NCI-H2227 (cell line): ENCODE data around the gene GNAS.
A peak's percentile ranks its signal among the peaks of the same experiment; 100 is the strongest.
"Not testable (repeated sequence)": the region's sequence is repeated elsewhere in the genome, so short reads cannot be mapped to it uniquely, and the experiment has no call there.

Experiments used
- DNase-seq: peaks from one replicate; lab custom pipeline; 2025; ENCODE audit not compliant: unreplicated experiment; lab: John Stamatoyannopoulos, UW

The GNAS gene

DNA sequence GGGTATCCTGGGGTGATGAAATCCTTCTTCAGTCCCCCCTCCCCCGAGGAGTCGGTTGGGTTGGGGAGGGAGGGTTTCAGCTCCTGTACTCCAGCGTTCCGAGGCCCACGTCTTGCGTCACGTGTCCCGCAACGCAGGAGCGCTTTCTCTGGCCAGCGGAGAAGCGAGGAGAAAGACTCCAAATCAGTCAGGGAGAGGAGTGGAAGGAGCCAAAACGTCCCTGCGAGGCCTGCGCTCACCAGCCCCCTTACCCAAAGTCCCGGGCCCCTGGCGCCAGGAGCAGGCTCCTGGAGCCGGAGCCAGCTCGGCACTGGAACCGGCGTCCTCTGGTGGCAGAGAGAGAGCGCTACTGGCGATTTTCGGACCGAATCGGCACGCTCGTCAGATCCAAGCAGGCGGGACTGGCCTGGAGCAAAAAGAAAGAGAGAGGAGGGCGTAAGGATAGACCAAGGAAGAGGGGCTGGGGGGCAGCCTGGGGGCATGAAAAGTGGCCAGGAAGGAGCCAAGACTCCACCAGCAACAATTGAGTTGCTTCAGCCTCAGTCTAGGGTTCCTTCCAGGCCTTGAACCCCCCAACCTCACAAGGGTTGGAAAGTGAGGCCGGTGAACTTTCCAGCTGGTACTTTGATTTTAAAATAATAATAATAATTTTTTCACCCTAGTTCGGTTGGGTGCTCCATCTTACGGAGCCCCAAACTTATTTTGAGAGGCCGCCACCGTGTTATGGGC is at the start of gene GNAS:
Gene GNAS (plus strand): TSS at position 174 of the 729 bp plus-strand sequence.
- DNase-seq = peak; percentile 77

DNA sequence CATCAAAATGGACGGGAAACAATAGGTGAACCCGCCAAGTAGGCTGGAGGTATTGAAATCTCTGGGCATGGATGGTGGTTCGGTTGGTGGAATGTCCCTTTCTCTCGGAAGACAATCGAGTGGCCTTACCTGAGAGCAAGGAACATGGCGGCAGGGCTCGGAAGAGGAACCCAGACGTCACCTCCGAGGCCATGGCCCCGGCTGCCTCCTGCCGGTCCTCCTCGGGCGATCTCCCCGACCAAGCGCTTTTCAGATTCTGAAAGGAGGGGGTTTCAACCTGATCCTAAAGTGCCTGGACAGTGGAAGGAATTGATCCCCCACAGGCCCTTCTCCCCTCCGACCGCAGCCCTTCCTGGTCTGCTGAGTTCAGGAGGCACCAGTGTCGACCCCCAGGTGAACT is 49.0 kb upstream of the GNAS start:
- DNase-seq = no peak

DNA sequence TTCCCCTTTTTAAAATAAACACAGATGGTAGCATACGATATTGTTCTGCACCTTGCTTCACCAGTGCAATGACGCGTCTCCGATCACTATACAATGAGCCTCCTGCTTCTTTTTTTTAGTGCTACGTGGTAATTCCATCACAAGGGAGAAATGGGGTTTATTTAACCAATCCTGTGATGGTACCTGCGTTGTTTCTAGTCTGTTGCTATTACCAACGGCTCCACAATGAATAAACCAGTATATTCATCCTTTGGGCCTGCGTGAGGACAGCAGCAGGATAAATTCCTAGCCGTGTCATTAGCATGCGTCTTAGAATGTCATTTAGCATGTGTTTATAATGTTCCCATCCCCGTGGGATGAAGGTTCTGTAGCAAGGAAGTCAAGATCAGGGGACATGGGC is 44.7 kb upstream of the GNAS start:
- DNase-seq = no peak

DNA sequence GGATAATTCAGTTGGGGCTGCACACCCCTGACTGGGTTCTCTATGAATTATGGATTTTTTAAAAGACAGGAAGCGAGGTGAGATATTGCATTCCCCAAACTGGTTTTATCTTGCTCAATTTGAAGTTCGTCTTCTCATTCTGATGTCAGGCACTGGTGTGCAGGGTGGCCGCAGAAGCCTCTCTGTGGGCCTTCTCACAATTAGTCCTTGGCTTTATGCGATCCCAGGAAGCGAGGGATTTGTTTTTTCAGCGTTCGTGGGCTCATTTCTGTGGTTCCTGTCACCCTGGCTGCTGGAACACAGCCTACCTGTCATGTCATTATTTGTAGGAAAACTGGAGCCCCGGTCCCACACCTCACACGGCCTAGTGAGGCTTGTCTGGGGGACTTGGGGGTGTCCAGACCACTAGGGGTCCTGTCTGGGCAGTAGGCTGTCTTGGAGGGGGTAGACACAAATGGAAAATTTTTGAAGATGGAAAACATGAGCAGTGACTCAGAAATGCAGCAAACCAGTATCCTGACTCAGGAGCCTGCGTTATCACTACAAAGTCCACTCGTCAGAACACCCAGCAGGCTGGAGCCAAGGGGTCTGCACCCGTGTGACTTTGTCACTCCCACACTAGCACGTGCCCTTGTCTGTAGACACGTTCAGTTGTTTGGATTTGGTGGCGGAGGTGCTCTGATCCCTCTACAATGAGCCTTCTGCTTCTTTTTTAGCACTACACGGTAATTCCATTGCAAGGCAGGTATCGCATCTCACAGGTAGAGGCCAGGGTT is 44.1 kb upstream of the GNAS start:
- no peak for DNase-seq

DNA sequence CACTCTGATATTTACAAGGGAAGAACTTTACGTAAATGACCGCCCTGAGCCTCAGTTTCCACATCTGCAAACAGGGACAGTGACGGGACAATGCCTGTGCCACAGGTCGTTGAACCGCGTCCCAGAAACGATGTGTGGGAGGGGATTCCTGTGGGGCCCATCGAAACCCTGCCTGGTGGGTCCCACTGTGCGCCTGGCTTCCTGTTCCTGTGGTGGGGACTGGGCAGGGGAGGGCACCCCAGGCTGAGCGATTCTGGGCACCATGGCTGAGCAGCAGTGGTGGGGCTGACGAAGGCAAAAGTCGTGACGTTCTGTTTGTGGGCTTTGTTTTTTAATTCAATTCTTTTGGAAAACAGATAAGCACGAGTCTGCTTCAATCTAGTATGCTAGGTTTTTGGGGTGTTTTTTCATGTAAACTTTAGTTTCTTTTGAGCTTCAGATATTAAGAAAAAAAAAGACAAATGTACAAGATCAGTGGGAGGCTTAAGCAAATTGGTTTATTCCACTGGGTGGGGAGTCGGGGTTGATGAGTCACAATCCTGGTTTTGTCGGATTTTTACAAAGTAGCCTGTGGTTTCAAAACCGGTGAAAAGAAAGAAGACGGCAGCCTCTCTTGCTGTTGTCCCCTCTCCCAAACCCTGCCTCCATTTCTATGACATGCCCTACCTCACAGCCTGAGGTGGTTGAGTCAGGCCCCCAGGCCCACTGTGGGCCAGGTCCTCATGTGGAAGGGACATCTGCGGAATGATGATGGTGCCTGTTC is 42.2 kb upstream of the GNAS start:
- no peak for DNase-seq

DNA sequence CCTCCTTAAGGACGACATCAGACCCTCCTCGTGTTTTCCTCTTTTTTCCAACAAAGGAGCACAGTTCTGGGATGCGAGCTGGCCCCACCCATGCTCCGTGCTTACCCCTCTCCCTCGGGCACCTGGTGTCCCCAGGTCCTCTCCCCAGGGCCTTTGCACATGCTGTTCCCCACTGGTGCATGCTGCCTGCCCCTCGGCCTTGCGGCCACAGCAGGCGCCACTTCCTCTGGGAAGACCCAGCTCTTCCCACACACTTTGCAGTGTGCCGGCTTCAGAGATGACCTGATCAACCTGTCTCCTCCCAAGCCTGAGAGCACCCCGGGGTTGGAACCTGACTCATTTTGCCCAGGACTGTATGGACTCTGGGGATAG is 41.7 kb upstream of the GNAS start:
- no peak for DNase-seq

DNA sequence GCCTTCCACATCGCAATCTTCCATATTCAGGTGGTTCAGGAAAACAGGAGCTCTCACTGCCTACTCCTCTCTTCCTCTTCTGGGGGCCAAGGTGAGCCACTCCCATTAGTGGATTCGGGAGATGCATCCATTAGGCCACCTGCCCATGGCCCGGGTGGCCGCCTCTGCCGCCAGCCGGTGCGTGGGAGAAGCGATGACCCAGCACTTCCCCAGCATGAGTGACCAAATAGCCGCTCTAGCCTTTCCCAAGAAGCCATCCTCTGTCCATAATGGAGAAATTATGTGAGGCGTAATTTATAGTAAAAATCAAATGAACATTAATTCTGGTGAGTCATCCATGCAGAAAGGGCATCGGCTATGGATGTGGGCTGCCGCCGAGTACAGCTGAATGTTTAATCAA is 41.2 kb upstream of the GNAS start:
- DNase-seq = no peak

DNA sequence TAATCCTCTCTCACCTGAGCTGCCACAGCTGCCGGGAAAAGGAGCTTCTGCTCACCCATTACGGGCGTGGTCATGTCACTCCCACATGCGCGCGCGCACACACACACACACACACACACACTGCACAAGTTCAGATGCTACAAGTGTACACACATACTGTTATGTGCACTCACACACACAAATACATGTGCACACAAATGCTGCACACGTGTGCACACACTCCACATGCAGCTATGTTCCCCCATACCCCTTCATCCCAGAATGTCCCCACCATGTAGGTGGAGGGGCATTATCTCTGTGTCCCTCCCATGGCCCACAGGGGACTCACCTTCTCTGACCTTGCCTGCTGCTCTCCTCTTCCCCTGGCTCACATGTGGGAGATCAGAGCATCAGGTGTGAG is 39.1 kb upstream of the GNAS start:
- no peak for DNase-seq

DNA sequence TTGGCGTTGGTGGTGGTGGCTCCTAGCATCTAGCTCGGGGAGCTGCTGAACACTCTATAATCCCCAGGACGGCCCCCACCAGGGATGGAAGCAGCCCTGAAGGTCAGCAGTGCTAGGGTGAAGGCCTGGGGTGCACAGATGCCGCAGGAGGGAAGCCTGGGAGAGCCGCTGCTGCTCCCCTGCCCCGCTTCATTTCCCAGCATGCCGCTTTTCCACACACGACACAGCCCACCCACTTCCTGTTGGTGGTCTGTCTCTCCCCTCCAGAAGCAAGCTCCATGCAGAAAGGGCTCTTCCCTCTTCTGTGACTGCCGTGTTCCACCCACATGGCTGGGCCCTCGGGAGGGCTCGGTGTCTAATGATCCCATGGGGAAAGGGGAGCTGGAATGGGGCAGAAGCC is 37.1 kb upstream of the GNAS start:
- no peak for DNase-seq

DNA sequence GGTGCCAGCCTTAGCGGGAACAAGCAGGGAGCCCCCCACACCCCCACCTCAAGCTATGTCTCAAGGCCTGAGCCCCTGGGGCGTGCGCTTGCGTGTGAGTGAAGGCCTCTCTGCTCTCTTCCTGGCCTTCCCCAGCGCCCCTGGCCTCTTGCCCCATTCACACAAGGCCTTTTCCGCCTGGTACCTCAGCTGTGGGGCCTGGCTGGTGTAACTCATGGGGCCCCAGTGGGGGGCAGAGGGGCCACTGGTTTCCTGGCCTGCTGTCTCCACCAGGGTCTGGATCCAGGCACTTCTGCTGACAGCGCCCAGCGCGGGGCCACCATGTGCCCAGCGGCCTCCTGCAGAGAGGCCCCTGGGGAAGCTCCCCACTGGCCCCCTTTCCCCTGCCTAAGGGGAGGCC is 36.5 kb upstream of the GNAS start:
- DNase-seq = no peak

DNA sequence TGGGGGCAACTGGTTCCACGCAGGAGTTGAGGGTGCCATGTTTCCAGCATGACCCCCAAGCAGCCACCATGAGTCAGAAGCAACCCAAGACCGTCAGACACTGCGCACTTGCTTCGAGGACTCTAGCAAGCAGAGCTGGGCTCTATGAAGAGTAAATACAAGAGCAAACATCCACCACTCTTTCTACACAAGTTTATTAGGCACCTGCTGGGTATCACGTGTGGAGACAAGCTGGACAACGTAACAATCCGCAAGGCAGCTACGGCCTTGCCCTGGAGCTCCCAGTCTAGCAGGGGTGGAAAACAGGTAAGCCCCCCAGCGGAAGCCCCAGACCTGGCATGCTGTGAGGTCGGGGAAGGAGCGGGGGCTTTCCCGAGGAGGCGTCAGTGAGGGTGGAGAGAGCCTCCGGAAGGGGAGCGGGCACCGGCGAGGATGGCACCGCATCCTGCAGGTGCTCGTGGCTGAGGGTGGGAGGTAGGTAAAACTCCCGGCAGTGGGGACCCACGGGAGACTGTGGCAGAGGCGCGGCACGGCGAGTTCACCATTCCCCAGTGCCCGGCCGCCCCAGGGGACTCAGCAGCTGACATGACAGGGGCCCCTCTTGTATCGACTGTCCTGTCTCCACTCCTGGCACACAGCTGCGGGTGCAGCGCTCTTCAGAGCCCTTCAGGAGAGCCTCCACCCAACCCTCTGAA is 35.4 kb upstream of the GNAS start:
- DNase-seq = no peak

DNA sequence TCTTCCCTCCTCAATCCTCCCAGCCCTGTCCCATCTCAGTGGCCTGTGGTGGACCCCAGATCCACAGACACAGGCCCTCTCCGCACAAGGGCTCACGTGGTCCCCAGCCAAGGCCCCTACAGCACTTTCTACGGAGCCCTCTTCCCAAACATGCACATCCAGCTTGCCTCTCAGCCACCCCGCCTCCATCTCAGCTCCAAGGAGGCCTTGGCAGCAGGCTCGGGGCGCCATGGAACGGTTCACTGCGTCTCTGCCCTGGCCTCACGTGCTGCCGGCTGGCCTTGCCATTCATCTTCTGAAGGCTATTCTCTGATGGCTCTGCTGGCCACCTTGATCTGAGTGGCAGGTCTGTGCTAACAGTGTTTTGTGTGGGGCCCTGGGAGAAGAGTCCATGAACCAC is 34.8 kb upstream of the GNAS start:
- no peak for DNase-seq

DNA sequence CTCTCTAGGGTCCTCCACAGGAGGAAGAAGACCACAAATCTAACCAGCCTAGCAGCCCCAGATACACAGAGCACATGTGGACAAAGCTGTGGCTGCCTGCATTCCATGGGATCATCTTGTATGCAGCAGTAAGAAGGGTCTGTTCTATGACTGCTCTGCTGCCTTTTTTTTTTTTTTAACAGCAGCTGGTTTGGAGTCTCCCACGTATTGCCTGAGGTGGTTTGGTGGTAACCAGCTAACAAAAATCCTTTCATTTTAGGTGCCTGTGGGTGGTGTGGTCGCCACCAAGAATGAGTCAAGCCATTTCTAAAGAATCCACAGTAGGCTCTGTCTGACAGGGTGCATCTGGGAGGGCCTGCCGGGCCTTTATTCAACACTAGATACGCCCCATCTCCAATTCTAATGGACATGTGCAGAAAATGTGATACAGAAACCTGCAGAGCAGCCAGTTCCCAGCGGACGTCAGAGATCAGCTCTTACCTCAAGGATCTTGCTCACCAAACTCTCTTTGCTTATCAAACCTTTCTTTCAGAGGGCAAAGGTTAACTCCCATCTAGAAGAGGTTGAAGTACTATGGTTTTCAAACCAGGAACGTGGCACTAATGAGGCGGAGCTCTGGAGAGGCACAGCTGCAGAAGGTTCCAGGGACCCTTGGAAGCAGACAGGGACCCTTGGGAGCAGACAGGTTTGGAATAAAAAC is 33.8 kb upstream of the GNAS start:
- DNase-seq = no peak

DNA sequence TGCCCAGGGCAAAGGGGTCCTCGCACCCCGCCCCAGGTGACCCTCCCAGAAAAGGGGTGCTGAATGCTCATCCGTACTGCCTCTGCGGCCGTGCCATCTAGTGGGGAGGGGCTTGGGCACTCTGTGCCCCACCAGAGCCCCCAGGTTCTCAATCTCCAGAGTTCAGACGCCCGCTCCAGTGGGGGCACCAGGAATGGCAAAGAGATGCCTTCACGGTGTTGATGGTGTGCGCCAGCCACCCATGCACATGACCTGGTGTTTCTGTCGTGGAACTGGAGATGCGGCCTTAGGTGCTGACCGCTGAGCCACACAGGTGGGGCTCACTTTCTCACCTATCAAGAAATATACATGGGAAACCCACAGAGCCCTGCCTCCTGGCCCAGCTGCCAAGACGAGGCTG is 32.6 kb upstream of the GNAS start:
- no peak for DNase-seq

DNA sequence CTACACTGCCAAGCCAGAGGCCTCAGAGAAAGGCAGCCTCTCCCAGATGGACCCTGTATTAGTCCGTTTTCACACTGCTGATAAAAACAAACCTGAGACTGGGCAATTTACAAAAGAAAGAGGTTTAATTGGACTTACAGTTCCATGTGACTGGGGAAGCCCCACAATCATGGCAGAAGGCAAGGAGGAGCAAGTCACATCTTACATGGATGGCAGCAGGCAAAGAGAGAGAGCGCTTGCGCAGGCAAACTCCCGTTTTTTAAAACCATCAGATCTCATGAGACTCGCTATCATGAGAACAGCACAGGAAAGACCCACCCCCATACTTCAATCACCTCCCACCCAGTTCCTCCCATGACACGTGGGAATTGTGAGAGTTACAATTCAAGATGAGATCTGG is 32.0 kb upstream of the GNAS start:
- DNase-seq = not testable (repeated sequence)

DNA sequence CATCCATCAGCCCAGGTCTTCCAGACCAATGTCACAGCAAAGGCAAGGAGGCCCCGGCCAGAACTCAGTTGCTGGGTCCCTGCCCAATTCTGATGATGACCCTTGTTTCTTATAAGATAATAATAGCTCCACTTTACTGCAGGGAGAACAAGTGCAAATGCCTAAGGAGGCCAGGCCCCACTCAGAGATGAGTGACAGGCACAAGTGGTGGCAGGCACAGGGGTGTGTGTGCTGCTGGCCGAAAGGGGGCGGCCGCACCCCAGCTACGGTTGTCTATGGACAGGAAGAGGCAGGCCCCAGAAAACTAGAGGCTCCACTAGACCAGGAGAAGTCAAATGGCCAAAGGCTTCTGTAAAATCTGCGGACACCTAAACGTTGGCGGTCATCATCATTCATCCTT is 30.4 kb upstream of the GNAS start:
- no peak for DNase-seq

DNA sequence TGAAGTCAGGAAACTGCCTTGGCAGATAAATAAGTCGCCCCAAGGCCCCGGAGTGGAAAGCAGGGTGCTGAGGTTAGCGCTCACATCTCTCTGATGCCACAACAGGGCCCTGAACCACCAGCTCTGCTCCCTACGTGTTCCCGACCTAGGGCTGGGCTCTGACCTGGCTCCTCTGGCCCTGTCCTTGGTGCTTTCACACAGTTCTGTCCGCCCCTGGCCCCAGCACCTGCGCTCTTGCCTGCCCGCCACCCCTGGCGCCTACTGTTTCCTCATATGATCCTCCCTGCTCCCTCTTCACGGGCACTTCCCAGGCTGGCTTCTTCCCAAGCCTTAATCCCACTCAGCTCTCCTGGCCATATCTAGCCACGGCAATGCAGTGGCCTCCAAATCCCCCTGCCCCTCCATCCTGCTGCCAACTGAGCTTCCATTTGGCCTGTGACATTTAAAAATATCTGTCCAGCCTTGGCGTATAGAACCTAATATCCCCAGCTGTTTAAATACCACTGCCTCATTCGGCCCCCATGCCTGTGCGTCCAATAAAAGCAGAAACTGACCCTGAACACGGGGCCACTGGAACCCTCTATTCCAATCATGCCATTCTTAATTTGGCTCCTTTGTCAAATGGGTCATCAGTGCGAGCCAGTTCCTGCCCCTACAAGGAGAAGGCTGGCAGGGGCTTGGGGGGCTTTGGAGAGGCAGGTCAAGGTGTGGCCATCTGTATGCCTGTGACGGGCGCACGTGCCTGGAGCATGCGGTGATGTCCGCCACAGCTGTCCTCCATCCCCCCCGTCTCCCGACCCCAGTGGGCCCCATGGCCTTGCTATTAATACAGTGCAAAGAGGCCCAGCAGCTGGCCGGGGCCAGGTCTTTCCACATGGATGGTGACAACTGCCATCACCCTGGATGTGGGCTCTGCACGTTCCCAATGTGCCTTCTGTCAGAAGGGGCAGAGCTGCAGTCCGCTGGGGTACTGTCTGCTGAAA is 29.5 kb upstream of the GNAS start:
- DNase-seq = no peak

DNA sequence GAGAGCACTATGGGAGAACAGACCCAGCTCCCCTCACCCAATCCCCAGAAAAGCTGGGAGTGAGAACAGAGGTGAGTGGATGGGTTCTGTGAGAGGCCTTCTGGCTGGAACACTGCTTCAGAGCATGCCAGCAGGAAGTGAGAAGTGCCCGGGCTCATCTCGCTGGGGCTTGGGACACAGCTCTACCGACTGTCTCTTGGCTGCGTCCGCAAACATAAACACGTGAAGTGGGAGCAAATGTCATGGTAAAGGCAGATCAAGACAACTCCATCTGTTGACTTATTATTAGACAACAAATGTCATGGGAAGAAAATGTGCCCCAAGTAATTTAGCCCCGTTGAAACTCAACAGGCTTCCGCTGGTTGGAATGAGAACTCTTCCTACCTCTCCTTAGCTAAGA is 27.7 kb upstream of the GNAS start:
- DNase-seq = no peak

DNA sequence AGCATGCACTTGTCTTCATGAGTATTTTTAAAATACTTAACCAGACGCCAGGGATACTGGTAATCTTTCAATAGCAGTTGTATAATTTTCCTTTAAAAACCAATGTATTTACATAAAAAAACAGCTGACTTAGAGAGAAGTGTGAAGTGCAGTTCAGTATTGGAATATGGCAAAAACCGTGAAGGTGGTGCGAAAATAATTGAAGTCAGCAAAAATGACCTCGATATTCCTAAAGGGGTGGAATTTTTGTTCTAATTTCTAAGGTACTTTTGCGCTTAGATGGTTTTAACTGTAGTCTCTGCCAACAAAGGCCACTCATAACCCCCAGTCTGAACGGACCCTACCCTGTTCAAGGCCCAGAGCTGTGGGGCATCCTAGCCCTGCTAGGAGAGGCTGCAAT is 27.1 kb upstream of the GNAS start:
- no peak for DNase-seq

DNA sequence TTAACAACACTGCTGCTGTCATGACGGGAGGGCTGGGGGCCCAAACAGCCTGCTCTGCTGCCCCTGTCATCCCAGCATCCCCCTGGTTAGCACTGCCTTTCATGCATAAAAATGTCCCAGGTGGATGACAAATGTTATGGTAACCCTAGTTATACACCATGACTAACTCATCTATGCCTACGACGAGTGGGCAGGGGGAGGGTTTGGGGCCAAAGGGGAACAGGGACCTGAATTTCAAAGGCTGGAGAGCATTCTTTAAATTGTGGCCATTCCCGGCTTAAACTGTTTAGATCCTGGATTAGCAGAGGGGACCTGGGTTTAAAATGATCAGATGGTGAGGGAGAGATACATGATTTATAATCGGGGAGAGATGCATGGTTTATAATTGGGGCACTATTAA is 26.2 kb upstream of the GNAS start:
- no peak for DNase-seq
